Measurements from ENCODE around the gene PKP1. TPM values are rescaled to one million over a fixed set of nuclear protein-coding genes. Genes with fewer than 3 reads are reported as not detected.

The PKP1 gene
- total RNA-seq, 1 donor from 2014 or later: not detected

- Mint-ChIP-seq H3K9me3 (ENCODE audit: low read depth) (no peaks in the 10 kb centered on the region), H3K27ac (no peak overlapping the region), H3K4me3 (ENCODE audit: low read depth) (no peak overlapping the region), H3K36me3 (ENCODE audit: insufficient read depth) (no peaks in the 10 kb centered on the region), H3K4me1 (ENCODE audit: low read depth) (peaks cover 4% of the 10 kb centered on the region), H3K27me3 (peaks cover 22% of the 10 kb centered on the region)
- TF ChIP-seq CTCF (IDR thresholded peaks at IDR 0.05; ENCODE audit: unreplicated experiment): no peak
- DNase-seq (ENCODE audit: low spot score, unreplicated experiment): no peak
Observed at GRCh38 chr1:201356701-201357100, 73.4 kb downstream of the PKP1 start.

GRCh38 chr1:201357211-201357610 is 73.9 kb downstream of the PKP1 start:
- Mint-ChIP-seq H3K4me3 (ENCODE audit: low read depth) (no peak overlapping the region), H3K27ac (no peak overlapping the region), H3K36me3 (ENCODE audit: insufficient read depth) (no peaks in the 10 kb centered on the region), H3K9me3 (ENCODE audit: low read depth) (no peaks in the 10 kb centered on the region), H3K4me1 (ENCODE audit: low read depth) (peaks cover 4% of the 10 kb centered on the region), H3K27me3 (peaks cover 22% of the 10 kb centered on the region)
- no peak for DNase-seq (ENCODE audit: low spot score, unreplicated experiment)
- no peak for TF ChIP-seq CTCF (IDR thresholded peaks at IDR 0.05; ENCODE audit: unreplicated experiment)

- peaks cover 4% of the 10 kb centered on the region for H3K4me1 Mint-ChIP-seq (ENCODE audit: low read depth)
- no peak overlapping the region for H3K4me3 Mint-ChIP-seq (ENCODE audit: low read depth)
- no peak for DNase-seq (ENCODE audit: low spot score, unreplicated experiment)
- H3K9me3 Mint-ChIP-seq (ENCODE audit: low read depth): no peaks in the 10 kb centered on the region
- H3K36me3 Mint-ChIP-seq (ENCODE audit: insufficient read depth): no peaks in the 10 kb centered on the region
- no peak for TF ChIP-seq CTCF (IDR thresholded peaks at IDR 0.05; ENCODE audit: unreplicated experiment)
- no peak overlapping the region for H3K27ac Mint-ChIP-seq
- peaks cover 26% of the 10 kb centered on the region for H3K27me3 Mint-ChIP-seq
Observed at GRCh38 chr1:201357636-201358348, 74.5 kb downstream of the PKP1 start.

GRCh38 chr1:201358596-201358995 is 75.3 kb downstream of the PKP1 start:
- no peaks in the 10 kb centered on the region for H3K36me3 Mint-ChIP-seq (ENCODE audit: insufficient read depth)
- peaks cover 4% of the 10 kb centered on the region for H3K4me1 Mint-ChIP-seq (ENCODE audit: low read depth)
- H3K27me3 Mint-ChIP-seq: peaks cover 30% of the 10 kb centered on the region
- no peak overlapping the region for H3K27ac Mint-ChIP-seq
- H3K4me3 Mint-ChIP-seq (ENCODE audit: low read depth): no peak overlapping the region
- no peak for TF ChIP-seq CTCF (IDR thresholded peaks at IDR 0.05; ENCODE audit: unreplicated experiment)
- H3K9me3 Mint-ChIP-seq (ENCODE audit: low read depth): no peaks in the 10 kb centered on the region
- DNase-seq (ENCODE audit: low spot score, unreplicated experiment): no peak

GRCh38 chr1:201359031-201359872 is 75.9 kb downstream of the PKP1 start:
- Mint-ChIP-seq H3K36me3 (ENCODE audit: insufficient read depth) (no peaks in the 10 kb centered on the region), H3K4me1 (ENCODE audit: low read depth) (peaks cover 4% of the 10 kb centered on the region), H3K27ac (no peak overlapping the region), H3K27me3 (peaks cover 28% of the 10 kb centered on the region), H3K9me3 (ENCODE audit: low read depth) (no peaks in the 10 kb centered on the region), H3K4me3 (ENCODE audit: low read depth) (no peak overlapping the region)
- no peak for TF ChIP-seq CTCF (IDR thresholded peaks at IDR 0.05; ENCODE audit: unreplicated experiment)
- no peak for DNase-seq (ENCODE audit: low spot score, unreplicated experiment)

Data from progenitor cell of endocrine pancreas (in vitro differentiated cells).